ENCODE results near the gene APOC4.

APOC4 gene

DNA sequence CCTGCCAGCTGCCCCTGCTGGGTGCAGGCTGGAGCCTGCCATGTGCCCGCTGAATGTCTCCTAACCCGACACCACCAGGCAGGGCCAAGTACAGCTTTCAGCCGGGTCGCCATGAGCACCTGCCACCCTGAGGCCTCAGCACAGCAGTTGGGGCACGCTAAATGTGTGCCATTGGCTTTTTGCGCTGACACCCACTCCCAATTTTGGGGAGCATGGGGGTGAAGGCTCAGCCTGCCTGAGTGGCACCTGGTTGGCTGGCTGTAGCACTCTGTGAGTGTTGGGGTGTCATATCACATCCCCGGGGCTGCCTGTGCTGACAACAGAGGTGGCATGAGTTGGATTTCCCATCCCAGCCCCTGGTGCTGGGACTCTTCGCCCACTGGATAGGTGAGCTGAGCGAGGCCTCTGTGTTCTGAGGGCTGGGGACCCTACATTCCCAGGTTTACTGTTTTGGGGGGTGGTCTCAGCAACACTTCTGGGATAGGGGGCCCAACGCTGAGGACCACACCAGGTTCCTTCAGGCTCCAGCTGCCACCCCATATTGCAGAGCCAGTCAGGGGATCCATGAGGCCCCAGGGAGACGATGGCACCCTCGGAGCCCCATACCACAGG lies 52.0 kb downstream of the APOC4 start:
- no peak for DNase-seq (ENCODE audit: low spot score)
